Kidney (tissue), 14 donors: ENCODE data around the gene GLRA2. TPM values are rescaled to one million over a fixed set of nuclear protein-coding genes. Genes with fewer than 3 reads are reported as not detected.

Experiments used
- DNase-seq, 5 donors: peaks; one replicate each; pipeline ENCODE4 v3.0.0-alpha.2; 2013 to 2020
- FAIRE-seq: peaks from 2 replicates; lab custom pipeline; 2012; peaks lifted over from hg19 to GRCh38; lab: Jason Lieb, UNC
- H3K27ac ChIP-seq, 2 donors: one replicate each; pipeline ENCODE4 v1.7.0; 2013; ENCODE audit warnings: low read depth in 2 of 2, low read length in 2 of 2, inconsistent platforms in 1 of 2
- H3K27me3 ChIP-seq: one replicate; pipeline ENCODE4 v1.7.1; 2013; ENCODE audit warnings: low read length, inconsistent platforms; ENCODE audit not compliant: control insufficient read depth, insufficient read depth
- H3K36me3 ChIP-seq, 3 donors: one replicate each; pipeline versions ENCODE4 v1.7.0 to v1.7.1; 2013; ENCODE audit warnings: low read length in 3 of 3, control low read depth in 1 of 3, inconsistent platforms in 1 of 3; ENCODE audit not compliant: insufficient read depth in 3 of 3, control insufficient read depth in 2 of 3
- H3K4me1 ChIP-seq, 3 donors: one replicate each; pipeline versions ENCODE4 v1.7.0 to v1.7.1; 2013; ENCODE audit warnings: low read length in 3 of 3, inconsistent platforms in 1 of 3, low read depth in 1 of 3; ENCODE audit not compliant: control insufficient read depth in 2 of 3, insufficient read depth in 2 of 3
- H3K4me3 ChIP-seq, 3 donors: one replicate each; pipeline versions ENCODE4 v1.7.0 to v1.8.1; 2013; ENCODE audit warnings: low read length in 3 of 3, control low read depth in 1 of 3, inconsistent platforms in 1 of 3
- H3K9ac ChIP-seq, 3 donors: one replicate each; pipeline versions ENCODE4 v1.7.0 to v1.7.1; 2013; ENCODE audit warnings: low read length in 3 of 3, control low read depth in 1 of 3, inconsistent platforms in 1 of 3
- H3K9me3 ChIP-seq, 3 donors: one replicate each; pipeline versions ENCODE4 v1.7.0 to v1.7.1; 2013; ENCODE audit warnings: low read length in 3 of 3, control low read depth in 1 of 3, inconsistent platforms in 1 of 3; ENCODE audit not compliant: control insufficient read depth in 2 of 3, insufficient read depth in 1 of 3
- CTCF ChIP-seq: IDR thresholded peaks from 3 replicates; pipeline ENCODE4 v1.5.1; 2012; ENCODE audit warnings: mild to moderate bottlenecking, moderate library complexity, borderline replicate concordance; ENCODE audit not compliant: insufficient read depth; ENCODE audit errors: extremely low read depth
- intact Hi-C: fragments of 100-400 bp; cut with DNase I; formaldehyde crosslinking; loops from one replicate; pipeline ENCODE4 v1.11.1; 2022
- polyA plus RNA-seq: library from polyadenylated mRNA; stranded (reverse); fragments of 350-450 nt; fragmentation: Illumina TruSeq; extraction: RNeasy Lipid Tissue Mini Kit (QIAGEN cat#74804); gene quantifications from one replicate; pipeline ENCODE4 v1.2.3, GENCODE V29; 2014; ENCODE audit warnings: low read depth, low replicate concordance; ENCODE audit not compliant: insufficient read depth
- total RNA-seq: library from RNA; stranded (reverse); fragmentation: NEBNext Ultra II Directional; extraction: Animal tissue kit (Norgen Biotek cat#: 25700); gene quantifications from one replicate; pipeline ENCODE4 v1.2.1, GENCODE V29; 2021
- donor health status: control.
- donor health status: control.
- donor health status: control.
- donor health status: control.
- donor health status: control.
- donor health status: DM: yes; HTN: yes; CAD: no.
- donor health status: Normal renal cell carcinoma (clear cell type).

Gene GLRA2
- total and polyA plus RNA-seq, 2 donors from 2014 or later, result not detected

GRCh38 chrX:14616836-14617235, 87.5 kb downstream of the GLRA2 start:
- Histone ChIP-seq H3K27me3 (no peaks in the 10 kb centered on the region), H3K9ac (no peak overlapping the region), H3K4me3 (no peak overlapping the region), H3K4me1 (no peaks in the 10 kb centered on the region), H3K27ac (no peak overlapping the region), H3K36me3 (no peaks in the 10 kb centered on the region), H3K9me3 (no peaks in the 10 kb centered on the region)
- no peak for FAIRE-seq
- peak in 2 of 5 donors; percentile 17 to 58 for DNase-seq
- intact Hi-C loops, result no loop called here
- no peak for TF ChIP-seq CTCF

GRCh38 chrX:14618177-14618965, 89.0 kb downstream of the GLRA2 start:
- FAIRE-seq (no peak), DNase-seq (peak in 2 of 5 donors; percentile 3 to 29)
- no peaks in the 10 kb centered on the region for H3K9me3 ChIP-seq
- H3K27ac ChIP-seq, result no peak overlapping the region
- no peak overlapping the region for H3K4me3 ChIP-seq
- H3K36me3 ChIP-seq, result no peaks in the 10 kb centered on the region
- intact Hi-C loops, result no loop called here
- H3K4me1 ChIP-seq, result no peaks in the 10 kb centered on the region
- H3K9ac ChIP-seq, result no peak overlapping the region
- TF ChIP-seq CTCF, result no peak
- H3K27me3 ChIP-seq, result no peaks in the 10 kb centered on the region

- FAIRE-seq, result no peak
- H3K9ac ChIP-seq, result no peak overlapping the region
- H3K36me3 ChIP-seq, result no peaks in the 10 kb centered on the region
- H3K27ac ChIP-seq, result no peak overlapping the region
- DNase-seq, result no peak
- no peak overlapping the region for H3K4me3 ChIP-seq
- TF ChIP-seq CTCF, result no peak
- H3K9me3 ChIP-seq, result no peaks in the 10 kb centered on the region
- no peaks in the 10 kb centered on the region for H3K4me1 ChIP-seq
- intact Hi-C loops, result no loop called here
- no peaks in the 10 kb centered on the region for H3K27me3 ChIP-seq
Measured at GRCh38 chrX:14630733-14631132, 101.4 kb downstream of the GLRA2 start.
